ENCODE data around the gene KLHDC7A.
"Not testable (repeated sequence)": the region's sequence is repeated elsewhere in the genome, so short reads cannot be mapped to it uniquely, and the experiment has no call there.

Gene KLHDC7A

GRCh38 chr1:18480315-18481189, at the start of gene KLHDC7A:
Gene KLHDC7A, plus strand, starts transcription at chr1:18480930. Its CDS starts 52 bp downstream, at chr1:18480982.
- DNase-seq = no peak

- no peak for DNase-seq
Measured at GRCh38 chr1:18434041-18434440, 46.7 kb upstream of the KLHDC7A start.

GRCh38 chr1:18440385-18441226, 40.1 kb upstream of the KLHDC7A start:
- no peak for DNase-seq

GRCh38 chr1:18443587-18444520, 36.9 kb upstream of the KLHDC7A start:
- no peak for DNase-seq

GRCh38 chr1:18444563-18444962, 36.2 kb upstream of the KLHDC7A start:
- no peak for DNase-seq

- DNase-seq = no peak
Measured at GRCh38 chr1:18446751-18447150, 34.0 kb upstream of the KLHDC7A start.

GRCh38 chr1:18447509-18448220, 33.1 kb upstream of the KLHDC7A start:
- no peak for DNase-seq

GRCh38 chr1:18448889-18449288, 31.8 kb upstream of the KLHDC7A start:
- DNase-seq = no peak

GRCh38 chr1:18452550-18452949, 28.2 kb upstream of the KLHDC7A start:
- DNase-seq = peak; percentile 34

GRCh38 chr1:18458133-18459092, 22.3 kb upstream of the KLHDC7A start:
- no peak for DNase-seq

GRCh38 chr1:18461656-18462055, 19.1 kb upstream of the KLHDC7A start:
- no peak for DNase-seq

GRCh38 chr1:18462517-18462916, 18.2 kb upstream of the KLHDC7A start:
- not testable (repeated sequence) for DNase-seq

- DNase-seq = no peak
Measured at GRCh38 chr1:18463063-18463462, 17.7 kb upstream of the KLHDC7A start.

- DNase-seq = no peak
Measured at GRCh38 chr1:18463984-18464664, 16.6 kb upstream of the KLHDC7A start.

- no peak for DNase-seq
Measured at GRCh38 chr1:18464665-18465050, 16.1 kb upstream of the KLHDC7A start.

GRCh38 chr1:18466676-18467075, 14.1 kb upstream of the KLHDC7A start:
- no peak for DNase-seq

- no peak for DNase-seq
Measured at GRCh38 chr1:18468570-18468969, 12.2 kb upstream of the KLHDC7A start.

GRCh38 chr1:18469514-18469913, 11.2 kb upstream of the KLHDC7A start:
- no peak for DNase-seq

- no peak for DNase-seq
Measured at GRCh38 chr1:18470671-18471355, 9.9 kb upstream of the KLHDC7A start.

All from CD4-positive, alpha-beta T cell treated with Interleukin-10 for 1 hour (primary cell).